Suprapubic skin (tissue), 4 donors: ENCODE data around the gene LAMA5. TPM values are rescaled to one million over a fixed set of nuclear protein-coding genes. Genes with fewer than 3 reads are reported as not detected.

ENCODE experiments used
- DNase-seq, 2 donors: peaks; one replicate each; pipeline ENCODE4 v3.0.0-alpha.2; 2019; ENCODE audit warnings: low spot score in 2 of 2
- H3K27ac ChIP-seq: fragments of 200-600 bp; sonication (generic); one replicate; pipeline ENCODE4 v1.5.1; 2019
- H3K27me3 ChIP-seq: fragments of 200-600 bp; sonication (generic); one replicate; pipeline ENCODE4 v1.5.1; 2019
- H3K36me3 ChIP-seq: fragments of 200-600 bp; sonication (generic); one replicate; pipeline ENCODE4 v1.5.1; 2019
- H3K4me1 ChIP-seq: fragments of 200-600 bp; sonication (generic); one replicate; pipeline ENCODE4 v1.5.1; 2019
- H3K4me3 ChIP-seq: fragments of 200-600 bp; sonication (generic); one replicate; pipeline ENCODE4 v1.5.1; 2019; ENCODE audit warnings: mild to moderate bottlenecking
- H3K9me3 ChIP-seq: fragments of 200-600 bp; sonication (generic); one replicate; pipeline ENCODE4 v1.5.1; 2019
- CTCF ChIP-seq, 2 donors: fragments of 200-600 bp in 1 of 2; fragments of 450-650 bp in 1 of 2; sonication (generic) in 1 of 2; IDR thresholded peaks; one replicate each; pipeline ENCODE4 v1.5.1; 2016 to 2019; ENCODE audit warnings: antibody characterized with exemption in 2 of 2, mild to moderate bottlenecking in 1 of 2, moderate library complexity in 1 of 2
- EP300 ChIP-seq: sonication (generic); formaldehyde crosslinking; IDR thresholded peaks from one replicate; pipeline ENCODE4 v1.6.1; 2017; ENCODE audit warnings: antibody characterized with exemption
- POLR2A ChIP-seq, 2 donors: fragments of 450-650 bp; IDR thresholded peaks; one replicate each; pipeline ENCODE4 v1.6.1; 2017; ENCODE audit warnings: antibody characterized with exemption in 2 of 2, mild to moderate bottlenecking in 2 of 2, moderate library complexity in 2 of 2
- POLR2AphosphoS5 ChIP-seq, 3 donors: sonication (generic); formaldehyde crosslinking; IDR thresholded peaks; one replicate each; pipeline ENCODE4 v1.6.1; 2017; ENCODE audit warnings: antibody characterized with exemption in 3 of 3
- WGBS: methylation state at CpG from one replicate; pipeline ENCODE4 v1.1.5; 2018; 5-methylcytosine and 5-hydroxymethylcytosine counted together
- total RNA-seq, 4 donors: library from RNA; depleted of rRNA; stranded (reverse); fragments of >200 nt; gene quantifications; one replicate each; pipeline ENCODE4 v1.1.0, GENCODE V29; 2016

Gene LAMA5
- total RNA-seq = 100 to 1,000 TPM; 200 to 623 (median 316) TPM

GRCh38 chr20:62367136-62367632, at the start of gene LAMA5:
LAMA5 (minus strand) TSS chr20:62367312; CDS start chr20:62367245, 67 bp downstream.
- Histone ChIP-seq H3K4me1 (peaks cover 88% of the 10 kb centered on the region), H3K4me3 (peak within 1 kb of the TSS; percentile 83), H3K27ac (peak within 1 kb of the TSS; percentile 94), H3K36me3 (no peaks in the 10 kb centered on the region), H3K27me3 (peaks cover 17% of the 10 kb centered on the region), H3K9me3 (no peaks in the 10 kb centered on the region)
- no peak for DNase-seq
- 2% methylated on average over 25 of the region's 70 CpGs for WGBS
- TF ChIP-seq POLR2AphosphoS5 (IDR thresholded peaks at IDR 0.05) (no peak), CTCF (IDR thresholded peaks at IDR 0.05) (no peak), POLR2A (IDR thresholded peaks at IDR 0.05) (no peak), EP300 (no peak)

- WGBS = 63% methylated on average over 8 of the region's 24 CpGs
- Histone ChIP-seq H3K27me3 (peaks cover 21% of the 10 kb centered on the region), H3K36me3 (no peaks in the 10 kb centered on the region), H3K4me3 (no peak overlapping the region), H3K4me1 (no peaks in the 10 kb centered on the region), H3K9me3 (no peaks in the 10 kb centered on the region), H3K27ac (no peak overlapping the region)
- TF ChIP-seq POLR2A (IDR thresholded peaks at IDR 0.05) (no peak), POLR2AphosphoS5 (IDR thresholded peaks at IDR 0.05) (no peak), EP300 (no peak), CTCF (IDR thresholded peaks at IDR 0.05) (no peak)
- no peak for DNase-seq
Observed at GRCh38 chr20:62415354-62416111, 48.4 kb upstream of the LAMA5 start.

GRCh38 chr20:62413896-62414481, 46.9 kb upstream of the LAMA5 start:
- Histone ChIP-seq H3K27ac (no peak overlapping the region), H3K9me3 (no peaks in the 10 kb centered on the region), H3K27me3 (peaks cover 16% of the 10 kb centered on the region), H3K4me3 (no peak overlapping the region), H3K36me3 (no peaks in the 10 kb centered on the region), H3K4me1 (peaks cover 11% of the 10 kb centered on the region)
- TF ChIP-seq EP300 (no peak), CTCF (IDR thresholded peaks at IDR 0.05) (no peak), POLR2AphosphoS5 (IDR thresholded peaks at IDR 0.05) (no peak), POLR2A (IDR thresholded peaks at IDR 0.05) (no peak)
- WGBS = 84% methylated on average over 5 of the region's 22 CpGs
- no peak for DNase-seq

GRCh38 chr20:62413025-62413570, 46.0 kb upstream of the LAMA5 start:
- Histone ChIP-seq H3K9me3 (no peaks in the 10 kb centered on the region), H3K4me1 (peaks cover 11% of the 10 kb centered on the region), H3K4me3 (no peak overlapping the region), H3K27ac (no peak overlapping the region), H3K36me3 (no peaks in the 10 kb centered on the region), H3K27me3 (peaks cover 13% of the 10 kb centered on the region)
- WGBS = 84% methylated on average over 11 of the region's 11 CpGs
- no peak for TF ChIP-seq POLR2A (IDR thresholded peaks at IDR 0.05)
- no peak for TF ChIP-seq EP300
- no peak for TF ChIP-seq CTCF (IDR thresholded peaks at IDR 0.05)
- no peak for DNase-seq
